Keratinocyte (primary cell): ENCODE data around the gene CER1. TPM values are rescaled to one million over a fixed set of nuclear protein-coding genes. Genes with fewer than 3 reads are reported as not detected.

Experiments used
- DNase-seq: peaks from one replicate; pipeline ENCODE4 v3.0.0-alpha.2; 2011; ENCODE audit warnings: low read depth, missing footprints, low spot score
- FAIRE-seq: peaks from 2 replicates; lab custom pipeline; 2011; peaks lifted over from hg19 to GRCh38; lab: Jason Lieb, UNC
- H2AFZ ChIP-seq: 2 replicates; pipeline ENCODE4 v1.6.0; 2012; ENCODE audit warnings: low read length, control low read depth, inconsistent platforms; ENCODE audit not compliant: control insufficient read depth
- H3K27ac ChIP-seq: 2 replicates; pipeline ENCODE4 v1.5.1; 2011; ENCODE audit warnings: low read length; ENCODE audit not compliant: control insufficient read depth, insufficient read depth
- H3K27me3 ChIP-seq: 3 replicates; pipeline ENCODE4 v1.6.0; 2011; ENCODE audit warnings: low read length; ENCODE audit not compliant: control insufficient read depth, insufficient read depth; ENCODE audit errors: extremely low read depth
- H3K36me3 ChIP-seq, 2 experiments: 2 replicates in 1 of 2; 3 replicates in 1 of 2; pipeline ENCODE4 v1.5.1; 2011; ENCODE audit warnings: low read length in 2 of 2, mild to moderate bottlenecking in 1 of 2; ENCODE audit not compliant: control insufficient read depth in 2 of 2, insufficient read depth in 2 of 2; ENCODE audit errors: extremely low read depth in 1 of 2
- H3K4me1 ChIP-seq: 3 replicates; pipeline ENCODE4 v1.5.1; 2011; ENCODE audit warnings: low read length; ENCODE audit not compliant: control insufficient read depth, insufficient read depth; ENCODE audit errors: extremely low read depth
- H3K4me2 ChIP-seq: 3 replicates; pipeline ENCODE4 v1.6.0; 2011; ENCODE audit warnings: low read depth, low read length; ENCODE audit not compliant: control insufficient read depth, insufficient read depth; ENCODE audit errors: extremely low read depth
- H3K4me3 ChIP-seq, 3 experiments: fragments of 200-600 bp in 1 of 3; sonication (generic) in 1 of 3; 2 replicates in 2 of 3; 3 replicates in 1 of 3; pipeline ENCODE4 v1.5.1; 2011 to 2016; ENCODE audit warnings: low read length in 3 of 3, mild to moderate bottlenecking in 3 of 3, control low read depth in 2 of 3, inconsistent platforms in 1 of 3, low read depth in 1 of 3, mixed read lengths in 1 of 3, mixed run types in 1 of 3, moderate library complexity in 1 of 3; ENCODE audit not compliant: control insufficient read depth in 2 of 3, insufficient read depth in 2 of 3; ENCODE audit errors: extremely low read depth in 1 of 3
- H3K79me2 ChIP-seq: 2 replicates; pipeline ENCODE4 v1.6.0; 2012; ENCODE audit warnings: low read length; ENCODE audit not compliant: control insufficient read depth, insufficient read depth
- H3K9ac ChIP-seq: 3 replicates; pipeline ENCODE4 v1.6.0; 2011; ENCODE audit warnings: low read length; ENCODE audit not compliant: control insufficient read depth, insufficient read depth; ENCODE audit errors: extremely low read depth
- H3K9me1 ChIP-seq: 3 replicates; pipeline ENCODE4 v1.6.0; 2011; ENCODE audit warnings: low read length; ENCODE audit not compliant: control insufficient read depth, insufficient read depth; ENCODE audit errors: extremely low read depth
- H3K9me3 ChIP-seq: 2 replicates; pipeline ENCODE4 v1.5.1; 2012; ENCODE audit warnings: low read depth, low read length; ENCODE audit not compliant: control insufficient read depth
- H4K20me1 ChIP-seq: 3 replicates; pipeline ENCODE4 v1.6.0; 2011; ENCODE audit warnings: low read length; ENCODE audit not compliant: control insufficient read depth, insufficient read depth; ENCODE audit errors: extremely low read depth
- CTCF ChIP-seq, 3 experiments: IDR thresholded peaks in 1 of 3; conservative IDR thresholded peaks in 1 of 3; optimal IDR thresholded peaks in 1 of 3; 2 replicates in 2 of 3; 3 replicates in 1 of 3; pipeline versions ENCODE3 to v1.5.1; 2011; ENCODE audit warnings: low read length in 3 of 3, mild to moderate bottlenecking in 3 of 3, moderate library complexity in 2 of 3, control low read depth in 1 of 3, inconsistent platforms in 1 of 3; ENCODE audit not compliant: insufficient read depth in 2 of 3; ENCODE audit errors: extremely low read depth in 1 of 3
- EZH2 ChIP-seq: IDR thresholded peaks from one replicate; pipeline ENCODE4 v1.6.1; 2012; ENCODE audit warnings: inconsistent platforms, mild to moderate bottlenecking, low read length, moderate library complexity
- dilution Hi-C: fragments of 300-500 bp; cut with MboI; formaldehyde crosslinking; loops from one replicate; pipeline ENCODE4 v1.7.0; 2020; ENCODE audit warnings: low sequenced_read_pairs; ENCODE audit not compliant: extremely low pct_ligation_motif_present
- polyA plus RNA-seq, 5 experiments: library from polyadenylated mRNA; depleted of rRNA in 3 of 5; stranded (reverse) in 3 of 5; stranded (forward) in 1 of 5; unstranded in 1 of 5; fragments of >200 nt; gene quantifications; 1 replicate in 1 of 5; 2 replicates in 3 of 5; 3 replicates in 1 of 5; pipeline versions ENCODE4 v1.2.1 to v1.2.3, GENCODE V29; 2011 to 2012; ENCODE audit warnings: missing spikeins in 2 of 5, low read depth in 1 of 5, low replicate concordance in 1 of 5

Gene CER1
- polyA plus RNA-seq, 1 donor (not counting 4 experiments of a cell fraction or from before 2014, with no cell fraction given) = not detected

GRCh38 chr9:14705079-14705478, 17.5 kb downstream of the CER1 start:
- DNase-seq = no peak
- Histone ChIP-seq H3K79me2 (no peaks in the 10 kb centered on the region), H3K9me3 (peaks cover 2% of the 10 kb centered on the region), H3K36me3 (no peaks in the 10 kb centered on the region), H3K4me2 (no peak overlapping the region), H3K4me3 (no peak overlapping the region), H4K20me1 (no peaks in the 10 kb centered on the region), H3K27ac (no peak overlapping the region), H3K4me1 (no peaks in the 10 kb centered on the region), H3K9me1 (no peaks in the 10 kb centered on the region), H3K9ac (no peak overlapping the region), H3K27me3 (peaks cover 8% of the 10 kb centered on the region), H2AFZ (no peak overlapping the region)
- TF ChIP-seq EZH2 (no peak), CTCF (optimal IDR thresholded peaks at IDR 0.05 in 1 of 3, IDR thresholded peaks at IDR 0.05 in 1 of 3, conservative IDR thresholded peaks at IDR 0.05 in 1 of 3; ENCODE audit: extremely low read depth in 1 of 3, insufficient read depth in 2 of 3, low read length in 3 of 3) (no peak)
- no peak for FAIRE-seq
- dilution Hi-C loops = no loop called here

- H3K36me3 ChIP-seq = no peaks in the 10 kb centered on the region
- no peaks in the 10 kb centered on the region for H3K4me1 ChIP-seq
- no peak overlapping the region for H3K4me2 ChIP-seq
- dilution Hi-C loops = no loop called here
- no peak overlapping the region for H2AFZ ChIP-seq
- FAIRE-seq (no peak), DNase-seq (no peak)
- no peak overlapping the region for H3K27ac ChIP-seq
- peaks cover 9% of the 10 kb centered on the region for H3K27me3 ChIP-seq
- H3K9ac ChIP-seq = no peak overlapping the region
- TF ChIP-seq EZH2 (no peak), CTCF (optimal IDR thresholded peaks at IDR 0.05 in 1 of 3, IDR thresholded peaks at IDR 0.05 in 1 of 3, conservative IDR thresholded peaks at IDR 0.05 in 1 of 3; ENCODE audit: extremely low read depth in 1 of 3, insufficient read depth in 2 of 3, low read length in 3 of 3) (no peak)
- no peaks in the 10 kb centered on the region for H4K20me1 ChIP-seq
- H3K9me3 ChIP-seq = peaks cover 2% of the 10 kb centered on the region
- H3K79me2 ChIP-seq = no peaks in the 10 kb centered on the region
- H3K4me3 ChIP-seq = no peak overlapping the region
- H3K9me1 ChIP-seq = no peaks in the 10 kb centered on the region
Observed at GRCh38 chr9:14704281-14704680, 18.3 kb downstream of the CER1 start.
